GM23338 (cell line): Measurements from ENCODE around the gene VPS26C. TPM values are rescaled to one million over a fixed set of nuclear protein-coding genes. Genes with fewer than 3 reads are reported as not detected.

Source experiments
- ATAC-seq: fragments of 200-7000 bp; cut with Tn5 transposase; 3 replicates; pipeline ENCODE4 v1.9.1; 2020
- DNase-seq: peaks from one replicate; pipeline ENCODE4 v3.0.0-alpha.2; 2015; ENCODE audit warnings: low spot score
- H2AFZ ChIP-seq: fragments of 200-600 bp; sonication (generic); 2 replicates; pipeline ENCODE4 v1.8.0; 2016; ENCODE audit warnings: antibody characterized with exemption, mild to moderate bottlenecking, moderate library complexity
- H3F3A ChIP-seq: fragments of 200-600 bp; sonication (generic); replicated peaks from 2 replicates; pipeline ENCODE4 v1.8.0; 2017; ENCODE audit warnings: antibody characterized with exemption, mixed run types, low read depth
- H3K27ac ChIP-seq: fragments of 200-600 bp; sonication (generic); 2 replicates; pipeline ENCODE4 v1.6.1; 2016; ENCODE audit warnings: low read depth
- H3K27me3 ChIP-seq: fragments of 200-600 bp; sonication (generic); 2 replicates; pipeline ENCODE4 v1.8.0; 2016; ENCODE audit warnings: mild to moderate bottlenecking, mixed run types, moderate library complexity; ENCODE audit not compliant: insufficient read depth
- H3K36me3 ChIP-seq: fragments of 200-600 bp; sonication (generic); 2 replicates; pipeline ENCODE4 v1.8.0; 2016; ENCODE audit warnings: mild to moderate bottlenecking; ENCODE audit not compliant: insufficient read depth
- H3K4me1 ChIP-seq: fragments of 200-600 bp; sonication (generic); 2 replicates; pipeline ENCODE4 v1.8.0; 2016; ENCODE audit warnings: mild to moderate bottlenecking, moderate library complexity; ENCODE audit not compliant: insufficient read depth
- H3K4me2 ChIP-seq: fragments of 200-600 bp; sonication (generic); 2 replicates; pipeline ENCODE4 v1.7.1; 2017; ENCODE audit warnings: mixed run types
- H3K4me3 ChIP-seq: fragments of 200-600 bp; sonication (generic); 2 replicates; pipeline ENCODE4 v1.6.1; 2016; ENCODE audit warnings: mixed run types
- H3K79me2 ChIP-seq: fragments of 200-600 bp; sonication (generic); replicated peaks from 2 replicates; pipeline ENCODE4 v1.8.0; 2017; ENCODE audit warnings: mild to moderate bottlenecking; ENCODE audit not compliant: insufficient read depth
- H3K9me2 ChIP-seq: fragments of 200-600 bp; sonication (generic); 2 replicates; pipeline ENCODE4 v1.8.0; 2017; ENCODE audit not compliant: insufficient read depth
- H4K20me1 ChIP-seq: fragments of 200-600 bp; sonication (generic); replicated peaks from 2 replicates; pipeline ENCODE4 v1.8.0; 2017; ENCODE audit warnings: mild to moderate bottlenecking; ENCODE audit not compliant: insufficient read depth
- H3K27ac Mint-ChIP-seq: 2 replicates; pipeline ENCODE4 v1.8.0; 2020; ENCODE audit warnings: inconsistent platforms, mild to moderate bottlenecking, moderate library complexity, mixed read lengths
- H3K27me3 Mint-ChIP-seq: 3 replicates; pipeline ENCODE4 v1.8.0; 2022; ENCODE audit warnings: low read depth, mild to moderate bottlenecking, moderate library complexity, mixed read lengths, inconsistent platforms; ENCODE audit not compliant: insufficient read depth, poor library complexity
- H3K36me3 Mint-ChIP-seq: 3 replicates; pipeline ENCODE4 v1.8.0; 2021; ENCODE audit warnings: low read depth, mild to moderate bottlenecking, inconsistent platforms, moderate library complexity, mixed read lengths
- H3K4me1 Mint-ChIP-seq: 3 replicates; pipeline ENCODE4 v1.8.0; 2020; ENCODE audit warnings: mild to moderate bottlenecking, inconsistent platforms, mixed read lengths
- H3K4me3 Mint-ChIP-seq: 3 replicates; pipeline ENCODE4 v1.8.0; 2021; ENCODE audit warnings: moderate library complexity, mild to moderate bottlenecking, inconsistent platforms, mixed read lengths
- H3K9me3 Mint-ChIP-seq: 3 replicates; pipeline ENCODE4 v1.8.0; 2020; ENCODE audit warnings: moderate library complexity, mild to moderate bottlenecking, inconsistent platforms, mixed read lengths
- CREB1 ChIP-seq: fragments of 250-450 bp; sonication (Bioruptor Pico); IDR thresholded peaks from 2 replicates; pipeline ENCODE4 v1.5.0; 2020; ENCODE audit warnings: low read depth, mild to moderate bottlenecking, moderate library complexity
- CTCF ChIP-seq, 2 experiments: fragments of 200-600 bp in 1 of 2; sonication (generic) in 1 of 2; conservative IDR thresholded peaks; 2 replicates each; pipeline versions ENCODE4 v1.5.1 to v1.6.1; 2016 to 2017; ENCODE audit warnings: antibody characterized with exemption in 2 of 2, low read depth in 2 of 2, mild to moderate bottlenecking in 2 of 2, moderate library complexity in 1 of 2
- EZH2phosphoT487 ChIP-seq: fragments of 200-600 bp; sonication (generic); IDR thresholded peaks from one replicate; pipeline ENCODE4 v1.8.1; 2018; ENCODE audit warnings: antibody characterized with exemption; ENCODE audit not compliant: unreplicated experiment
- JUNB ChIP-seq: IDR thresholded peaks from one replicate; pipeline ENCODE4 v1.6.1; 2016; ENCODE audit warnings: antibody characterized with exemption; ENCODE audit not compliant: unreplicated experiment
- NANOG ChIP-seq: IDR thresholded peaks from 2 replicates; pipeline ENCODE4 v1.6.1; 2016; ENCODE audit warnings: antibody characterized with exemption, borderline replicate concordance
- POLR2AphosphoS5 ChIP-seq: IDR thresholded peaks from 2 replicates; pipeline ENCODE4 v1.6.1; 2016; ENCODE audit warnings: antibody characterized with exemption, low read depth
- REST ChIP-seq: IDR thresholded peaks from one replicate; pipeline ENCODE4 v1.6.1; 2018; ENCODE audit warnings: antibody characterized with exemption; ENCODE audit not compliant: unreplicated experiment
- ZNF114 ChIP-seq: fragments of 250-450 bp; sonication (Bioruptor Pico); IDR thresholded peaks from 2 replicates; pipeline ENCODE4 v1.5.0; 2020; ENCODE audit warnings: mild to moderate bottlenecking, moderate library complexity
- ZNF331 ChIP-seq: fragments of 250-450 bp; sonication (Bioruptor Pico); IDR thresholded peaks from 2 replicates; pipeline ENCODE4 v1.5.0; 2020; ENCODE audit warnings: low read depth, mild to moderate bottlenecking, moderate library complexity
- ZNF462 ChIP-seq: fragments of 250-450 bp; sonication (Bioruptor Pico); IDR thresholded peaks from 2 replicates; pipeline ENCODE4 v1.5.0; 2020; ENCODE audit warnings: mild to moderate bottlenecking, moderate library complexity
- polyA plus RNA-seq: library from polyadenylated mRNA; unstranded; fragments of >200 nt; fragmentation: Nextera tagmentation; extraction: Ambion mirVana; gene quantifications from 2 replicates; pipeline ENCODE4 v1.2.1, GENCODE V29; 2016
- total RNA-seq: library from RNA; depleted of rRNA; stranded (reverse); fragments of >200 nt; shearing (Covaris generic); gene quantifications from 2 replicates; pipeline ENCODE4 v1.2.3, GENCODE V29; 2014

Gene VPS26C
- total and polyA plus RNA-seq, 2 experiments from 2014 or later, result 45.1 to 91.2 TPM

GRCh38 chr21:37297364-37297763 is 30.2 kb upstream of the VPS26C start:
- TF ChIP-seq ZNF331 (no peak), ZNF114 (no peak), REST (no peak), CTCF (conservative IDR thresholded peaks at IDR 0.05; ENCODE audit: low read depth in 2 of 2) (no peak), CREB1 (no peak), NANOG (no peak), POLR2AphosphoS5 (no peak), EZH2phosphoT487 (no peak), JUNB (no peak), ZNF462 (no peak)

More at GRCh38 chr21:37297364-37297763, 30.2 kb upstream of the VPS26C start:
- peak overlapping the region; percentile 74 for H2AFZ ChIP-seq
- no peak overlapping the region for H3K4me3 Mint-ChIP-seq
- H4K20me1 ChIP-seq, result no peaks in the 10 kb centered on the region
- H3K27ac Mint-ChIP-seq, result no peak overlapping the region
- no peak overlapping the region for H3K4me2 ChIP-seq
- no peaks in the 10 kb centered on the region for H3K4me1 Mint-ChIP-seq
- 0 out of 2 replicates have a peak, but pooled peaks cover 2% of the 10 kb centered on the region for H3K9me2 ChIP-seq
- H3K27ac ChIP-seq, result no peak overlapping the region
- H3K27me3 Mint-ChIP-seq, result peaks cover 6% of the 10 kb centered on the region
- no peaks in the 10 kb centered on the region for H3K4me1 ChIP-seq
- ATAC-seq (no peak), DNase-seq (no peak)
- no peaks in the 10 kb centered on the region for H3F3A ChIP-seq
- no peaks in the 10 kb centered on the region for H3K79me2 ChIP-seq
- H3K27me3 ChIP-seq, result no peaks in the 10 kb centered on the region
- no peak overlapping the region for H3K4me3 ChIP-seq
- H3K9me3 Mint-ChIP-seq, result no peaks in the 10 kb centered on the region
- no peaks in the 10 kb centered on the region for H3K36me3 Mint-ChIP-seq
- H3K36me3 ChIP-seq, result no peaks in the 10 kb centered on the region
